CD4-positive, alpha-beta T cell treated with Interleukin-15 for 4 hours (primary cell): Measurements from ENCODE around the gene NAV2.
A peak's percentile ranks its signal among the peaks of the same experiment; 100 is the strongest.

ENCODE experiments used
- DNase-seq: peaks from one replicate; pipeline ENCODE4 v3.0.0-alpha.2; 2020; ENCODE audit warnings: low spot score

NAV2 gene

GRCh38 chr11:20087118-20087521 is 374.5 kb downstream of the NAV2 start:
- DNase-seq = no peak

GRCh38 chr11:20088397-20089225 is 376.0 kb downstream of the NAV2 start:
- no peak for DNase-seq

- no peak for DNase-seq
Observed at GRCh38 chr11:20089367-20089766, 376.7 kb downstream of the NAV2 start.

- no peak for DNase-seq
Observed at GRCh38 chr11:20089796-20090653, 377.4 kb downstream of the NAV2 start.

GRCh38 chr11:20090654-20091374 is 378.2 kb downstream of the NAV2 start:
- DNase-seq = no peak

- no peak for DNase-seq
Observed at GRCh38 chr11:20093775-20094174, 381.1 kb downstream of the NAV2 start.

- no peak for DNase-seq
Observed at GRCh38 chr11:20095189-20095588, 382.6 kb downstream of the NAV2 start.

GRCh38 chr11:20097319-20098221 is 384.9 kb downstream of the NAV2 start:
- no peak for DNase-seq

- DNase-seq = no peak
Observed at GRCh38 chr11:20099527-20099926, 386.9 kb downstream of the NAV2 start.

GRCh38 chr11:20102397-20102796 is 389.8 kb downstream of the NAV2 start:
- DNase-seq = no peak

- no peak for DNase-seq
Observed at GRCh38 chr11:20103281-20103680, 390.6 kb downstream of the NAV2 start.

- no peak for DNase-seq
Observed at GRCh38 chr11:20105427-20105826, 392.8 kb downstream of the NAV2 start.

- no peak for DNase-seq
Observed at GRCh38 chr11:20109731-20110445, 397.3 kb downstream of the NAV2 start.

GRCh38 chr11:20110908-20111669 is 398.5 kb downstream of the NAV2 start:
- peak; percentile 45 for DNase-seq

- no peak for DNase-seq
Observed at GRCh38 chr11:20111871-20112270, 399.2 kb downstream of the NAV2 start.

GRCh38 chr11:20112291-20113148 is 399.9 kb downstream of the NAV2 start:
- no peak for DNase-seq

GRCh38 chr11:20113149-20113438 is 400.5 kb downstream of the NAV2 start:
- DNase-seq = no peak

- DNase-seq = no peak
Observed at GRCh38 chr11:20114588-20114987, 402.0 kb downstream of the NAV2 start.

- no peak for DNase-seq
Observed at GRCh38 chr11:20116825-20117224, 404.2 kb downstream of the NAV2 start.
